ENCODE data around the gene ATG9B. TPM values are rescaled to one million over a fixed set of nuclear protein-coding genes. Genes with fewer than 3 reads are reported as not detected.

The ATG9B gene
- total RNA-seq, 6 experiments from 2014 or later: 0.11 to 0.94 (median 0.18) TPM

DNA sequence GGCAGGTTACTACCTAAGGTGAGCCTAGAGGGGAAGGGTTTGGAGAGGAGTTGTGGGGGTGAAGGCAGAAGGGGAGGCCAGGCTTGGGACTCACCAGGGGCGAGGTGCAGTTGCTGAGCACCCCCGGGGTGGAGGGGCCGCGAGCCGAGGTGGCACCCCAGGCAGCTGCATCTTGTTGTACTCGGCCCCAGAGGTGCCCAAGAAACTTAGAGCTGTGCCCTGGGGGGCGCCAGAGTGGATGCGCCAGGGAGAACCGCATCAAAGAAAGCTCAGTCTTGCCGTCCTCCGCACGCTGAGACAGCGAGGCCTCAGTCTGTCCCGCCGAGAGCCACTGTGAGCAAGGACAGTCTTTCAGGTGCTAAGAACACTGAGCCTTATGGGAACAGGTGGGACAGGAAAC is 7.4 kb downstream of the ATG9B start:
- peaks cover 44% of the 10 kb centered on the region for H3K27me3 Mint-ChIP-seq (ENCODE audit: insufficient read depth)
- no peaks in the 10 kb centered on the region for H3K9me3 Mint-ChIP-seq
- TF ChIP-seq, protein P1, sequence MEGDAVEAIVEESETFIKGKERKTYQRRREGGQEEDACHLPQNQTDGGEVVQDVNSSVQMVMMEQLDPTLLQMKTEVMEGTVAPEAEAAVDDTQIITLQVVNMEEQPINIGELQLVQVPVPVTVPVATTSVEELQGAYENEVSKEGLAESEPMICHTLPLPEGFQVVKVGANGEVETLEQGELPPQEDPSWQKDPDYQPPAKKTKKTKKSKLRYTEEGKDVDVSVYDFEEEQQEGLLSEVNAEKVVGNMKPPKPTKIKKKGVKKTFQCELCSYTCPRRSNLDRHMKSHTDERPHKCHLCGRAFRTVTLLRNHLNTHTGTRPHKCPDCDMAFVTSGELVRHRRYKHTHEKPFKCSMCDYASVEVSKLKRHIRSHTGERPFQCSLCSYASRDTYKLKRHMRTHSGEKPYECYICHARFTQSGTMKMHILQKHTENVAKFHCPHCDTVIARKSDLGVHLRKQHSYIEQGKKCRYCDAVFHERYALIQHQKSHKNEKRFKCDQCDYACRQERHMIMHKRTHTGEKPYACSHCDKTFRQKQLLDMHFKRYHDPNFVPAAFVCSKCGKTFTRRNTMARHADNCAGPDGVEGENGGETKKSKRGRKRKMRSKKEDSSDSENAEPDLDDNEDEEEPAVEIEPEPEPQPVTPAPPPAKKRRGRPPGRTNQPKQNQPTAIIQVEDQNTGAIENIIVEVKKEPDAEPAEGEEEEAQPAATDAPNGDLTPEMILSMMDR (IDR thresholded peaks at IDR 0.05): no peak
- H3K36me3 Mint-ChIP-seq (ENCODE audit: low read depth): no peaks in the 10 kb centered on the region
- no peak for DNase-seq
- H3K27ac Mint-ChIP-seq: no peak overlapping the region
- no peak overlapping the region for H3K4me3 Mint-ChIP-seq
- peaks cover 41% of the 10 kb centered on the region for H3K4me1 Mint-ChIP-seq (ENCODE audit: low read depth)

DNA sequence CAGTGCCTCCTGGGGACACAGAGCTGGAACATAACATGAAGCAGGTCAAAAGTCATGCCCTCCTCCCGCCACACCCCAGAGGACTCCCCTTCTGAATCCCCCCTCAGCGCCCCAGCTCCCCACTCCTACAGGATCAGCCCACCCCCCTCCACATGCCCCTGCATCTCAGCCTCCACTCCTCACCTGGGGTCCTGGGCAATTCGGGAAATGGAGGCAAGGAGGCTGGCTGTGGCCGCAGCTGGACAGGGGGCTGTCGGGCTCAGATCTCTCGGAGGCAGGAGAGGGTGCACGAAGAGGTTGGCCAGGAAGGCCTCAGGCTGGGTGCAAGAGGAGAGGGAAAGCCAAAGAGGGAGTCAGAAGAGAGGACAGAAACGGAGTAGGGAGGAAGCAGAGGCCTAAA is 7.8 kb downstream of the ATG9B start:
- TF ChIP-seq, protein P1 (IDR thresholded peaks at IDR 0.05): no peak
- Mint-ChIP-seq H3K27me3 (ENCODE audit: insufficient read depth) (peaks cover 44% of the 10 kb centered on the region), H3K9me3 (no peaks in the 10 kb centered on the region), H3K4me3 (no peak overlapping the region), H3K4me1 (ENCODE audit: low read depth) (peaks cover 44% of the 10 kb centered on the region), H3K36me3 (ENCODE audit: low read depth) (no peaks in the 10 kb centered on the region), H3K27ac (no peak overlapping the region)
- no peak for DNase-seq

DNA sequence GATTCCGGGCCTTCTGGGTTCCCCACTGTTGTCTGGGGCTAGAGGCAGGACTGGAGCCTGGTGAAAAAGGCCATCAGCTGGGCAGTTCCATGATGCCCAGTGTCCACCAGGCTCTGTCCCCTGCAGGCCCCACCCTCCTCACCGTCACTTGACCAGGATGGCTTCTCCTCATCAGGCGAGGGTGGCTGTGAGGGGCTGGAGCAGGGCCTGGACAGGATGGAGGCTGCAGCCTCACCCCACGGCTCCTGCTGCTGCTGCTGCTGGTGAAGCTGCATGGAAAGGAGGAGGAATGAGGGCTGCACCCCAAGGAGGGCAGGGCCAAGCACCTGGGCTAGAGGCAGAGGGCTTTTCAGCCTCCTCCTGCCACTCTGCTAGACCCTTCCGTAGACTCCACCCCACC is 8.3 kb downstream of the ATG9B start:
- Mint-ChIP-seq H3K27me3 (ENCODE audit: insufficient read depth) (peaks cover 42% of the 10 kb centered on the region), H3K27ac (no peak overlapping the region), H3K36me3 (ENCODE audit: low read depth) (no peaks in the 10 kb centered on the region), H3K4me1 (ENCODE audit: low read depth) (peaks cover 46% of the 10 kb centered on the region), H3K9me3 (no peaks in the 10 kb centered on the region), H3K4me3 (no peak overlapping the region)
- DNase-seq: no peak
- TF ChIP-seq, protein P1 (IDR thresholded peaks at IDR 0.05): no peak

DNA sequence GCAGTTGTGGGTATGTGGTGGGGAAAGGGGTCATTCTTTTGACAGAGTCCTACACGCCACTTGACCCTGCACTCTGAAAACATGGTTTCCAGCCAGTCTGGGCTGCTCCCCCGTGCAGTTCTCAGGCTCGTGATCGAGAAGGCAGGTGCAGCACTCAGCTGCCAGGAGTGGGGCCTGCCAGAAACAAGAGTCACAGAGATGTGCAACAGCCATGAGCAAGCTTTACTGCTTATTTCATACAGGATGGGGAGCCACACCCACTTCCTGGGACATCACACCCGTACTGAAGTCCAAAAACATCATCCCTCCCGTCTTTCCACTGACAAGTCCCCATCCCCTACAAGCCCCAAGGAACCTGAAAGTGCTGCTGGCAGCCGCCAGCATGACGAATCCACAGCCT is 9.3 kb downstream of the ATG9B start:
- DNase-seq: no peak
- H3K27ac Mint-ChIP-seq: no peak overlapping the region
- peak overlapping the region; percentile 20; the same call in 1 of the 2 replicates for H3K4me3 Mint-ChIP-seq
- TF ChIP-seq, protein P1 (IDR thresholded peaks at IDR 0.05): no peak
- peaks cover 49% of the 10 kb centered on the region for H3K4me1 Mint-ChIP-seq (ENCODE audit: low read depth)
- H3K9me3 Mint-ChIP-seq: no peaks in the 10 kb centered on the region
- no peaks in the 10 kb centered on the region for H3K36me3 Mint-ChIP-seq (ENCODE audit: low read depth)
- H3K27me3 Mint-ChIP-seq (ENCODE audit: insufficient read depth): peaks cover 33% of the 10 kb centered on the region

DNA sequence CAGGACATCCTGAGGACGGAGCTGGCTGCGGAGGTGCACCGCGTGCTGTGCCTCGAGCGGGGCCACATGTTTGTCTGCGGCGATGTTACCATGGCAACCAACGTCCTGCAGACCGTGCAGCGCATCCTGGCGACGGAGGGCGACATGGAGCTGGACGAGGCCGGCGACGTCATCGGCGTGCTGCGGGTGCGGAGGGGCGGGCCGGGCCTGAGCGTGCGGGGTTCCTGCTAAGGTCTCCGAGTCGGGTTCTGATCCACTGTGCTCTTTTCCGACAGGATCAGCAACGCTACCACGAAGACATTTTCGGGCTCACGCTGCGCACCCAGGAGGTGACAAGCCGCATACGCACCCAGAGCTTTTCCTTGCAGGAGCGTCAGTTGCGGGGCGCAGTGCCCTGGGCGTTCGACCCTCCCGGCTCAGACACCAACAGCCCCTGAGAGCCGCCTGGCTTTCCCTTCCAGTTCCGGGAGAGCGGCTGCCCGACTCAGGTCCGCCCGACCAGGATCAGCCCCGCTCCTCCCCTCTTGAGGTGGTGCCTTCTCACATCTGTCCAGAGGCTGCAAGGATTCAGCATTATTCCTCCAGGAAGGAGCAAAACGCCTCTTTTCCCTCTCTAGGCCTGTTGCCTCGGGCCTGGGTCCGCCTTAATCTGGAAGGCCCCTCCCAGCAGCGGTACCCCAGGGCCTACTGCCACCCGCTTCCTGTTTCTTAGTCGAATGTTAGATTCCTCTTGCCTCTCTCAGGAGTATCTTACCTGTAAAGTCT is 10.4 kb downstream of the ATG9B start:
- DNase-seq: peak; percentile 71
- Mint-ChIP-seq H3K27ac (peak overlapping the region; percentile 78), H3K27me3 (ENCODE audit: insufficient read depth) (peaks cover 26% of the 10 kb centered on the region), H3K4me3 (peak overlapping the region; percentile 84), H3K4me1 (ENCODE audit: low read depth) (peaks cover 49% of the 10 kb centered on the region), H3K36me3 (ENCODE audit: low read depth) (no peaks in the 10 kb centered on the region), H3K9me3 (no peaks in the 10 kb centered on the region)
- TF ChIP-seq, protein P1 (IDR thresholded peaks at IDR 0.05): peak; percentile 52
